SU-DHL-6 (cell line): ENCODE measurements around the gene NMNAT2.

ENCODE experiments used
- EZH2phosphoT487 ChIP-seq: fragments of 200-600 bp; sonication (generic), shearing (Covaris generic); conservative IDR thresholded peaks from 2 replicates; pipeline ENCODE4 v1.6.1; 2018; ENCODE audit warnings: mild to moderate bottlenecking, antibody characterized with exemption, low read length, moderate library complexity, mixed read lengths
- TF ChIP-seq, protein P1 (sequence below): fragments of 200-600 bp; sonication (generic); IDR thresholded peaks from one replicate; pipeline ENCODE4 v1.5.1; 2017; ENCODE audit warnings: antibody characterized with exemption, mild to moderate bottlenecking, low read length, moderate library complexity; ENCODE audit not compliant: insufficient read depth, poor library complexity, severe bottlenecking

DNA sequence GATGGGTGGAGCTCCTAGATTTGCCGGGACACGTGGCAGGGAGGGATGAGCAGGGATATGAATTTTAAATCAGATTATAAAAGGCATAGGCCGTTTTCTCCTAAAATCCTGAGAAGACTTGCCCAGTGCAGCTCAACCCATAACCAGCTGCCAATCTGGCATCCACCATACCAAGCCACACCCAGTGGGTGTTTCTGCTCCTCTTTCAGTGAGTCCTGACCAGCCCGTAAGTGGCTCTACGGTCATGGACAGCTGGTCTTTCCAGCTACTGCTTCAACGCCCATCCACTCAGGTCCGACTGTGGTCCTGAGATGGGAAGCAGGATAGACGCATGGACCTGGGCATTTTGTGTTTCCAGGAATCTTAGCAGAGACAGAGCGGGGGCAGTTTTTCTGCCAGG, 124.9 kb downstream of the NMNAT2 start:
- TF ChIP-seq, protein P1, sequence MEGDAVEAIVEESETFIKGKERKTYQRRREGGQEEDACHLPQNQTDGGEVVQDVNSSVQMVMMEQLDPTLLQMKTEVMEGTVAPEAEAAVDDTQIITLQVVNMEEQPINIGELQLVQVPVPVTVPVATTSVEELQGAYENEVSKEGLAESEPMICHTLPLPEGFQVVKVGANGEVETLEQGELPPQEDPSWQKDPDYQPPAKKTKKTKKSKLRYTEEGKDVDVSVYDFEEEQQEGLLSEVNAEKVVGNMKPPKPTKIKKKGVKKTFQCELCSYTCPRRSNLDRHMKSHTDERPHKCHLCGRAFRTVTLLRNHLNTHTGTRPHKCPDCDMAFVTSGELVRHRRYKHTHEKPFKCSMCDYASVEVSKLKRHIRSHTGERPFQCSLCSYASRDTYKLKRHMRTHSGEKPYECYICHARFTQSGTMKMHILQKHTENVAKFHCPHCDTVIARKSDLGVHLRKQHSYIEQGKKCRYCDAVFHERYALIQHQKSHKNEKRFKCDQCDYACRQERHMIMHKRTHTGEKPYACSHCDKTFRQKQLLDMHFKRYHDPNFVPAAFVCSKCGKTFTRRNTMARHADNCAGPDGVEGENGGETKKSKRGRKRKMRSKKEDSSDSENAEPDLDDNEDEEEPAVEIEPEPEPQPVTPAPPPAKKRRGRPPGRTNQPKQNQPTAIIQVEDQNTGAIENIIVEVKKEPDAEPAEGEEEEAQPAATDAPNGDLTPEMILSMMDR: no peak
- TF ChIP-seq EZH2phosphoT487: no peak
